Measurements from ENCODE around the gene CATSPER3.

The CATSPER3 gene

DNA sequence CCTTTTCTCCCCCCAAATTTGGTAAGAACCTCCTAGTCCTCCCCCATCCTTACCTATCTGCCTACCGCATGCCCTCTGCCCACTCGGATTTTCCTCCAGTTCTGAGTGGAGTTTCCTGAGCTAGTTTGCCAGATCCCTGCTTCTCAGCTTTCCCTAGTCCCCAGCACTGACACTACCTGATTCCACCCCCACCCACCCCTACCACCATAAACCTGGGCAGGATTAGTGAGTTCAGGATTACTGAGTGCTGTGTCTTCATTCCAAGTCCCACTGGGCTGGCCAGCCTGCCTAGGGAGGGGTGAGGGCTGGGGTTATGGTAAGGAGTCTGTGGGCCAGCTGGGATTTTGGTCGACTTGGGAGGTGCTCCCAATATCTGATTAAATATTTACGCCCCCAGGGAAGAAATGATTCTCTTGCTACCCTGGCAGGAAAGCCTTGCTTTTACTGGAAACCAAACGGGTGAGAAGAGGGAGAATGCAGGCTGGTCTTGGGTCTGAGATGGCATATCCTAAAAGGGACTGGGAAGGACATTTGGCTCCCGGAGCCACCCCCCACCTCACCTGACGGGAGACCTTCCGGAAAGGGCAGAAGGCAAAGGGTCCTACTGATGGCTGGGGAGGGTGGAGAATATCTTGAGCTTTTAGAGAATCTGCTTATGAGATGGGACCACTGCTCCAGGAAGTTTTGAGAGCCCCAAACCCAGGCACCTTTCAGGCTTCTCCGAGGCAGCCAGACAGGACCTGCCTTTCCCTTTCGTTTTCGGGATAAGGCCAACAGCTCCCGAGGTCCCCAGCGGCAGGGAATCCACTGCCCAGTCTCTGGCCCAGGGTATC, 62.6 kb downstream of the CATSPER3 start:
- Mint-ChIP-seq H3K4me1 (peaks cover 32% of the 10 kb centered on the region), H3K27me3 (peaks cover 89% of the 10 kb centered on the region), H3K27ac (ENCODE audit: low read depth) (no peak overlapping the region), H3K36me3 (ENCODE audit: insufficient read depth) (peaks cover 2% of the 10 kb centered on the region), H3K4me3 (peak overlapping the region; percentile 32), H3K9me3 (no peaks in the 10 kb centered on the region)
- DNase-seq (ENCODE audit: low spot score in 2 of 2) (no peak), ATAC-seq (replicated peaks; ENCODE audit: extremely low read depth, poor library complexity, severe bottlenecking) (no peak)

DNA sequence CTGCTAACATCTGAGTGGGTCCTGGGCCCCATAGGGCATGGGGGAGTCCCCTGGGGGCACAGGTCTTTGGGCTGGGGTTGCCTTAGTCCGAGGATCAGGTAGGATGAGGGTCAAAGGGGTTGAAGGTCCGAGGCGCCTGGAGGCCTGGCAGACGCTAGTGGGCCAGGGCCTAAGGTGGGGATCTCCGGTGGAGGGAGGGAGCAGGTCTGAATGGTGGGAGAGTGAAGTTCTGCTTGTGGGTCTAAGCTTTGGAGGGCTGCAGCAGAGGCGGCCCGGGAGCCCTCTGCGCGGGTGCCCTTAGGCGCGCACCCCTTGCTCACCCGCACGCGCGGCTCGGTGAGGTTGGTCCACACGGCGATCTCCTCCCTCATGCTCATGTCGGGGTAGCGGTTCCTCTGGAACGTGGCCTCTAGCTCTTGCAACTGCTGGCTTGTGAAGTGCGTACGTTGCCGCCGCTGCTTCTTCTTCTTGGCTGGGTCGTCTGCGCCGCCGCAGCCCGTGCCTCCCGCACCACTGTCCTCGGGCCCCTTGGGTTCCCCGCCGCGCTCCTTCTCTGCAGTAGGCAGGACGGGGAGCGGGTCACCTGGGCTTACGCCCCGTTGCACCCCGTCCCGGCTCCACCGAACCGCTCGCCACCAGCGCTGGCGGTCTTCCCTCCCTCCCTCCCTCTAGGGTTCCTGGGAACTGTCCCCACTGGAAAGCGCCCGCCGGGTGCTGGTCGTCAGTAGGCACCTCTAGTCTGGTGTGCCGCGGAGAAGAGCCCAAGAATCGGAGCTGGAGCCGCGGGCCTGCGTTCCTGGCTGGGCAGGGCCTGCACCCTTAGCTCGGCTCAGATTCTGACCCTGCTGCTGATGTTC, 63.5 kb downstream of the CATSPER3 start:
- Mint-ChIP-seq H3K36me3 (ENCODE audit: insufficient read depth) (peaks cover 2% of the 10 kb centered on the region), H3K27ac (ENCODE audit: low read depth) (no peak overlapping the region), H3K4me3 (no peak overlapping the region), H3K4me1 (peaks cover 32% of the 10 kb centered on the region), H3K27me3 (peaks cover 89% of the 10 kb centered on the region), H3K9me3 (no peaks in the 10 kb centered on the region)
- no peak for ATAC-seq (replicated peaks; ENCODE audit: extremely low read depth, poor library complexity, severe bottlenecking)
- no peak for DNase-seq (ENCODE audit: low spot score in 2 of 2)

DNA sequence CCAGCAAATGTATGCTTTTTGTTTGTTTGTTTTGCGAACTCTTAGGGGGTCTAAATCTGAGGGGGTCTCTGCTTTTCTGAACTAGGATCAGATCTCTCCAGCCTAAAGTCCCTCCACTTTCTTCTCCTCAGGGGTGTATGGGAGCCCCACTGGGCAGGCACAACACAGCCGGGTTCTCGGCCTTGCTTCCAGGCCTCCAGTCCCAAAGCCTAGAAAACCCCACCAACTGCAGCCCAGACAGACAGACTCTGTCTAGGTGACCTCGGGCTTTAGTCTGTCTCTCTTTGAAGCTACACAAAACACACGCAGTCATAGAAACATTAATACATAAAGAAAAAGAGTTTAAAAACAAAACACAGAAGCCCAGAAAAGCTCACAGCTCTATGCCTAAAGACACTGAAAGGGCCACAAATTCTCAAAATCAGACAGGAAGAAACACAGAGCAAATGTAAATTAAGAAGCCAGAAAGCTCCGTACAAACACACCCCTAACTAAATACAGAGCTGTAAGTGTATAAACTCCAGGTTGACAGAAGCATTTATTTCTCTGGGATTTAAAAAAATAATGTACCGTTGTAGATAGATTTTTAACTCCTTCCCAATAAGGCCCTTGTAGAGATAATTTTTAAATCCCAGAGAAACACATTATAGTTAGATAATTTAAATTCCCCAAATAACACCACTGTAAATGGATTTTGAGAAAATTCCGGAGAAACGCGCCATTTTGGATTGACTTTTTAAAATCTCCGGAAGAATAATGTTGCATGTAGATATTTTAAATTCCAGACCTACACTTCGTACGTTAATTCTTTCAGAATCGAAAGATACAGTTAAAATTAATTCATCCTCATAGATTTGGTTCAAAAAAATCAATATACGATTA, 64.3 kb downstream of the CATSPER3 start:
- Mint-ChIP-seq H3K4me1 (peaks cover 32% of the 10 kb centered on the region), H3K4me3 (peak overlapping the region; percentile 19), H3K27ac (ENCODE audit: low read depth) (no peak overlapping the region), H3K9me3 (no peaks in the 10 kb centered on the region), H3K27me3 (peaks cover 89% of the 10 kb centered on the region), H3K36me3 (ENCODE audit: insufficient read depth) (peaks cover 2% of the 10 kb centered on the region)
- no peak for DNase-seq (ENCODE audit: low spot score in 2 of 2)
- ATAC-seq (replicated peaks; ENCODE audit: extremely low read depth, poor library complexity, severe bottlenecking), result no peak

DNA sequence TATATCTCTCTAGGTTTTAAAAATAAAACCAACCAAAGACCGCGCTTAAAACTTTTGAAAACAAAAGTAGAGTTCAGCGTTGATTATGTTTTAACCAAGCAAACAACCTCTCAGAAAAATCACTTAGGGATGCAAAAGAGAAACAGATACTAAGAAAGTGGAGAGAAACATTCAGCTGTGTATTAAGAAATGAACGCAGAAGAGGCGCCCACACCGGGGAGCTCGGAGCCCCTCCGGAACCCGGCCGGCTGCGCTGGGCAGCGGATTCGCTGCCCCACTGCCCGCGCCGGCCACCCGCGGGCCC, 64.9 kb downstream of the CATSPER3 start:
- Mint-ChIP-seq H3K27me3 (peaks cover 89% of the 10 kb centered on the region), H3K36me3 (ENCODE audit: insufficient read depth) (peaks cover 2% of the 10 kb centered on the region), H3K27ac (ENCODE audit: low read depth) (no peak overlapping the region), H3K9me3 (no peaks in the 10 kb centered on the region), H3K4me3 (no peak overlapping the region), H3K4me1 (peaks cover 32% of the 10 kb centered on the region)
- no peak for DNase-seq (ENCODE audit: low spot score in 2 of 2)
- ATAC-seq (replicated peaks; ENCODE audit: extremely low read depth, poor library complexity, severe bottlenecking), result no peak

DNA sequence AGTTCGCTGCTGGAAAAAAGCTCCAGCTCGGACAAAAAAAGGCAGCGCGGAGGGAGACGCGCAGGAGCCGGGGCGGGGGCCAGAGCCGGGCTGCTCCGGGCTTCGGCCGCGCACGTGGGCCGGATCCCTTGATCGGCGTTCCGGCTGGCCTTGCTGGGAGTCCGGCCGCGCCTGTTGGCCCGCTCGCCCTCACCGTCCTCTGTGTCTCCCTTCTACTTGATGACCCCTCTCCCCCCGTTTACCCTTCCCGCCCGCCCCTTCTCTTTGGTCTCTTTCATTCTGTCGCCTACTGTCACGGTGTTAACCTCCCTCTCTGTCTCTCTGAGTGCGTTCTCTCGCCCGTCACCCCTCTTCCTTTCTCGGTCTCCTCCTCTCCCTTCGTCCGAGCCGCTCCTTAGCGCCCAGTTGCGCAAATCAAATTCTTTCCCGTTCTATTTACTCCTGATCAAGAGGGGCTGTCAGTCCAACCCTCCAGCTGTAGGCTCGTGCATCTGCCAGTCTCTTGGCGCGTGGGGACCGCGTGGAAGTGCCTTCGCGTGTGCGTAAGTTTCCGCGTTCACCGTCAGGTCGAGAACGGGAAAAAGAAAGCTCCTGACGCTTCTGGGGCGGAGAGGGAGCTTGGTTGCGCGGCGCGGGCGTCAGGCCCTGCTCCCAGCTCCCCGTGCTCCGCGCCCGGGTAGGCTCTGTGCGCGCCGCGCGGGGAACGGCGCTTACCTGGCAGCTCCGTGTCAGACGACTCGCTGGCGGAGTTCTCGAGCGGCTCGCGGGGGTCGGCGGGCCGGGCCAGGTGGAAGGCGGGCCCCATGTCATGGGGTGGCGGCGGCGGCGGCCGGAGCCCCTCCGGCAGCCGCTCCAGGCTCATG, 65.5 kb downstream of the CATSPER3 start:
- ATAC-seq (replicated peaks; ENCODE audit: extremely low read depth, poor library complexity, severe bottlenecking), result no peak
- H3K9me3 Mint-ChIP-seq, result no peaks in the 10 kb centered on the region
- H3K4me1 Mint-ChIP-seq, result peaks cover 32% of the 10 kb centered on the region
- H3K36me3 Mint-ChIP-seq (ENCODE audit: insufficient read depth), result peaks cover 2% of the 10 kb centered on the region
- no peak overlapping the region for H3K27ac Mint-ChIP-seq (ENCODE audit: low read depth)
- H3K27me3 Mint-ChIP-seq, result peaks cover 93% of the 10 kb centered on the region
- H3K4me3 Mint-ChIP-seq, result peak overlapping the region; percentile 45
- no peak for DNase-seq (ENCODE audit: low spot score in 2 of 2)

DNA sequence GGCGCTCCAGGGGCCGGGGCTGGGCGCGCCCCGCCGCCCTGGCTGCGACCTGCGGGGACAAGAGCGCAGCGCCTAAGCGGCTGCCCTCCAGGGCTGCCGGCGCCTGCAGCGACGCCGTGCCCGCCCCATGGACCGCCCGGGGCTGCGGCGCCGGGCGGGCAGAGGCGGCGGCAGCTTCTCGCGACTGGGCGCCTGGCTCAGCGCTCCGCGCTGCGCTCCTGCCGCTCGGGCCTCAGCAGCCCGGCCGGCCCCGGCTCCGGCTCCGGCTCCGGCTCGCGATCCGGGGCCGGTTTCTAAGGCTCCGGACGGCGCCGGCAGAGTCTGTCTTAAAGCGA, 66.2 kb downstream of the CATSPER3 start, which contains the start of gene PITX1:
TSS of gene PITX1 (minus strand) at position 328 of the 335 bp plus-strand sequence. CDS start 347 bp downstream, outside the sequence.
- H3K4me1 Mint-ChIP-seq, result peaks cover 32% of the 10 kb centered on the region
- no peak for DNase-seq (ENCODE audit: low spot score in 2 of 2)
- no peak for ATAC-seq (replicated peaks; ENCODE audit: extremely low read depth, poor library complexity, severe bottlenecking)
- peaks cover 94% of the 10 kb centered on the region for H3K27me3 Mint-ChIP-seq
- no peaks in the 10 kb centered on the region for H3K9me3 Mint-ChIP-seq
- peak within 1 kb of the TSS; percentile 46 for H3K27ac Mint-ChIP-seq (ENCODE audit: low read depth)
- H3K36me3 Mint-ChIP-seq (ENCODE audit: insufficient read depth), result peaks cover 2% of the 10 kb centered on the region
- peak within 1 kb of the TSS; percentile 69 for H3K4me3 Mint-ChIP-seq

DNA sequence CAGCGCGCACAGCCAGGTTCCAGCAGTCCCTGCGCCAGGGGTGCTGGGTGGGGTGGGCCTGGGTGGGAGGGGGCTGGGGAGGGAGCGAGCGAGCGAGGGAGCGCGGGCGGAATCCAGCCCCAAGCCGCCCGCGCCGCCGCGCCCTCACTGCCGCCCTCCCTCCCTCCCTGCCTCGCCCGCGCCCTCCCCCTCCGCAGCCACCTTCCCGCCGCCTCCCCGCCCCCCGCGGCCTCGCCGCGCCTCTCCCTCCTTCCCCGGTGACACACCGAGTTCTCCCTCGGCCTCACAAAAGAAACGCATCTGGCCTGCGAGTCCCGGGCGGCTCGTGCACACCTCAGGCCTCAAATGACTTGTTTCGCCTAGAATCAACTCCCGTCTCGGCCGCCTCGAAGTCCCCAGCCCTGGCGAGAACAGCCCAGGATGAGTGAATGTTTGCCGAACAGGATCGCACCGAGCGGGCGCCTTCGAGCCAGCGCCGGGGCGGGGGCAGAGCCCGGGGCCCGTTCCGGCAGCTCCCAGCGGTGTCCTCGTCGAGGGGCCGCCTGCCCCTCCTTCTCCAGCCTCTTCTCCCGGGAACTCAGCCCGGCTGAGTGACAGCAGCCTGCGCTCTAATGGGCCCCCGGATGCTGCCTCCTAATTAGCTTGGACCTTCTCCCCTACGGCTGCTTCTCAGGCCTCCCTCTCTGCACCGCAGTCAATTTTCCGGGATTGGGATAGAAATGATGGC, 66.7 kb downstream of the CATSPER3 start:
- peaks cover 30% of the 10 kb centered on the region for H3K4me1 Mint-ChIP-seq
- H3K27ac Mint-ChIP-seq (ENCODE audit: low read depth), result peak overlapping the region; percentile 46
- H3K36me3 Mint-ChIP-seq (ENCODE audit: insufficient read depth), result peaks cover 2% of the 10 kb centered on the region
- H3K4me3 Mint-ChIP-seq, result peak overlapping the region; percentile 69
- no peak for DNase-seq (ENCODE audit: low spot score in 2 of 2)
- H3K9me3 Mint-ChIP-seq, result no peaks in the 10 kb centered on the region
- no peak for ATAC-seq (replicated peaks; ENCODE audit: extremely low read depth, poor library complexity, severe bottlenecking)
- H3K27me3 Mint-ChIP-seq, result peaks cover 89% of the 10 kb centered on the region

DNA sequence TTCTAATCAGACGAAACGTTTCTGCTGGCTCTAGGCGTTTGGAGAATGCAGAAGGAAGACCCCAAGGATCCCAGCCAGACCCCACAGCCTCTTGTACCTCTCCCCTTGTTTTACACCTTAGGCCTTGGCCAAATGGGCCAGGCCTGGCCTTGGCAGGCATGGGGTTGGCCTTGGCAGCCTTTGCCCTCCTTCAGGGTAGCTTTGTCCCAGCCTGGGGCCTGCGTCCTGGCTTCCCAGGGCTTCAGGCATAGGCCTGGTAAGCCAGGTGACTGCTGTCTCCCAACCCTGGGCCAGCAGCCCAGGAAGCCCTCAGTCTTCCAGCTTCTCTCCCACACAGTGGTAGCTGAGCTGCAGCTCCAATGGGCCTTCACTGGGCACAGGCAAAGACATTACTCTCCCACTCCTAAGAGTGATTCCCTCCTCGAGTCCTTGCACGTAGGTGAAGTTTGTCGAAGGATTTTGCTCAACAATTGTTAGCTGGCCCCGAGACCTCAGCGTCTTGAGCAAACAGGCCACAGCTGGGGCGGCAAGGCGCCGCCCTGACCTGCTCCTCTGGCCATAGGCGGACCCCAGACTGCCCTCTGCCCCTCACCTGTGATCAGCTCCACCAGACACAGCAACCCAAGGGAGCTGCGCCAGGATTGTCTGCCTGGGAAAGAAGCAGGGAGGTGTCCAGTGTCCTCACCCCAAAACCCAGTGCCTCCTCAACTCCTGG, 67.4 kb downstream of the CATSPER3 start:
- DNase-seq (ENCODE audit: low spot score in 2 of 2), result no peak
- Mint-ChIP-seq H3K4me3 (peak overlapping the region; percentile 69), H3K36me3 (ENCODE audit: insufficient read depth) (no peaks in the 10 kb centered on the region), H3K9me3 (no peaks in the 10 kb centered on the region), H3K4me1 (peaks cover 26% of the 10 kb centered on the region), H3K27ac (ENCODE audit: low read depth) (no peak overlapping the region), H3K27me3 (peaks cover 83% of the 10 kb centered on the region)
- ATAC-seq (replicated peaks; ENCODE audit: extremely low read depth, poor library complexity, severe bottlenecking), result no peak

DNA sequence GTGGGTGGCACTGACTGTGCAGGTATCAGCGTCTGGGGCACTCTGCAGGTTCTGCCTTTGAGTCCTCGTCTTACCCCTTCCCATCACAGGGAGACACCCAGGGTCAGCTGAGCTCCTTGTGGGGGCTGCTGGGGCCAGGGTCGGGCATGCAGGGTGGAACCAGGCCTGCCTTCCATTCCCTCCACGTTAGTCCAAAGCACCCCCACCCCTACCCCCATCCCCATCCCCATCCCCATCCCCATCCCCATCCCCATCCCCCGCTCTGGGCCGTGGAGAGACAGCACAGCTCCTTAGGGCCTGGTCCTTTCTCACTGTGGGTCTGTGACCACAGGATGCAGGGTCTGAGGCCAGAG, 67.9 kb downstream of the CATSPER3 start:
- Mint-ChIP-seq H3K27ac (ENCODE audit: low read depth) (no peak overlapping the region), H3K4me3 (no peak overlapping the region), H3K4me1 (peaks cover 21% of the 10 kb centered on the region), H3K36me3 (ENCODE audit: insufficient read depth) (no peaks in the 10 kb centered on the region), H3K9me3 (no peaks in the 10 kb centered on the region), H3K27me3 (peaks cover 83% of the 10 kb centered on the region)
- DNase-seq (ENCODE audit: low spot score in 2 of 2) (no peak), ATAC-seq (replicated peaks; ENCODE audit: extremely low read depth, poor library complexity, severe bottlenecking) (no peak)

DNA sequence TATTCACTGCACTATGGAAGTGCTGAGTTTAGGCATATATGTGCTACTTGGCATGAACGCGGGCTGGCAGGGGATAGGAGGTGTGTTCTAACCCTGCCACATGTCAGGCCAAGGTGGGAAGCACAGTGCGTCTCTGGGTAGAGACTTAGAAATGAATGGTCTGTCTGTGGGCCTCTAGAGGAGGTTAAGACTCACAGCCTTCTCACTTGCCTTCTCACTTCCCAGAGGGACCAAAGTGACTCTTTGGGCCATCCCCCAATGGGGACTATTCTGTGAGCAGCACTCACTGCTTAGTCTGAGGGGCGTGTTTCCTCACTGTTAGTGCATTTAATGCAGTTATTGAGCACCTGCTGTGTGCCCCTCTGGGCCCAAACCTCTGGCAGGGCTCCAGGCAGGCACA, 68.7 kb downstream of the CATSPER3 start:
- DNase-seq (ENCODE audit: low spot score in 2 of 2), result no peak
- H3K4me3 Mint-ChIP-seq, result no peak overlapping the region
- no peaks in the 10 kb centered on the region for H3K36me3 Mint-ChIP-seq (ENCODE audit: insufficient read depth)
- peaks cover 83% of the 10 kb centered on the region for H3K27me3 Mint-ChIP-seq
- no peak for ATAC-seq (replicated peaks; ENCODE audit: extremely low read depth, poor library complexity, severe bottlenecking)
- H3K27ac Mint-ChIP-seq (ENCODE audit: low read depth), result no peak overlapping the region
- H3K4me1 Mint-ChIP-seq, result peaks cover 21% of the 10 kb centered on the region
- no peaks in the 10 kb centered on the region for H3K9me3 Mint-ChIP-seq
